AG09319 (cell line): ENCODE measurements around the gene CALM3.

ENCODE experiments used
- DNase-seq: peaks from one replicate; pipeline ENCODE4 v3.0.0-alpha.2; 2010; ENCODE audit warnings: low read depth; ENCODE audit errors: extremely low read depth
- TF ChIP-seq, protein P1 (sequence below): IDR thresholded peaks from 2 replicates; pipeline ENCODE4 v1.5.1; 2011; ENCODE audit warnings: low read depth, mild to moderate bottlenecking, inconsistent platforms, low read length, moderate library complexity

Gene CALM3

GRCh38 chr19:46656541-46656940 lies 55.4 kb downstream of the CALM3 start:
- DNase-seq = no peak
- TF ChIP-seq, protein P1, sequence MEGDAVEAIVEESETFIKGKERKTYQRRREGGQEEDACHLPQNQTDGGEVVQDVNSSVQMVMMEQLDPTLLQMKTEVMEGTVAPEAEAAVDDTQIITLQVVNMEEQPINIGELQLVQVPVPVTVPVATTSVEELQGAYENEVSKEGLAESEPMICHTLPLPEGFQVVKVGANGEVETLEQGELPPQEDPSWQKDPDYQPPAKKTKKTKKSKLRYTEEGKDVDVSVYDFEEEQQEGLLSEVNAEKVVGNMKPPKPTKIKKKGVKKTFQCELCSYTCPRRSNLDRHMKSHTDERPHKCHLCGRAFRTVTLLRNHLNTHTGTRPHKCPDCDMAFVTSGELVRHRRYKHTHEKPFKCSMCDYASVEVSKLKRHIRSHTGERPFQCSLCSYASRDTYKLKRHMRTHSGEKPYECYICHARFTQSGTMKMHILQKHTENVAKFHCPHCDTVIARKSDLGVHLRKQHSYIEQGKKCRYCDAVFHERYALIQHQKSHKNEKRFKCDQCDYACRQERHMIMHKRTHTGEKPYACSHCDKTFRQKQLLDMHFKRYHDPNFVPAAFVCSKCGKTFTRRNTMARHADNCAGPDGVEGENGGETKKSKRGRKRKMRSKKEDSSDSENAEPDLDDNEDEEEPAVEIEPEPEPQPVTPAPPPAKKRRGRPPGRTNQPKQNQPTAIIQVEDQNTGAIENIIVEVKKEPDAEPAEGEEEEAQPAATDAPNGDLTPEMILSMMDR = no peak

- TF ChIP-seq, protein P1 = no peak
- DNase-seq = no peak
Measured at GRCh38 chr19:46659151-46660007, 58.2 kb downstream of the CALM3 start.

- TF ChIP-seq, protein P1 = no peak
- DNase-seq = no peak
Measured at GRCh38 chr19:46660008-46660517, 58.9 kb downstream of the CALM3 start.
